Panc1 (cell line): ENCODE results near the gene AZI2. TPM values are rescaled to one million over a fixed set of nuclear protein-coding genes. Genes with fewer than 3 reads are reported as not detected.

Source experiments
- ATAC-seq: fragments of 200-7000 bp; cut with Tn5 transposase; 2 replicates; pipeline ENCODE4 v1.9.1; 2020; ENCODE audit warnings: mild to moderate bottlenecking, moderate library complexity
- BruUV-seq: library from RNA; stranded (reverse); fragments of 400-500 nt; replicated peaks from 2 replicates; lab custom pipeline; 2021; lab: Mats Ljungman, UMichigan
- CTCF ChIA-PET: fragments of 300-600 bp; sonication (Branson Sonifier 250); formaldehyde crosslinking; loops from one replicate; lab custom pipeline; 2022; ENCODE audit warnings: antibody characterized with exemption; lab: Charles Lee
- POLR2A ChIA-PET: fragments of 300-600 bp; sonication (Branson Sonifier 250); formaldehyde crosslinking; loops from one replicate; lab custom pipeline; 2022; ENCODE audit warnings: antibody characterized with exemption; lab: Charles Lee
- DNase-seq: peaks from one replicate; pipeline ENCODE4 v3.0.0-alpha.2; 2010; ENCODE audit warnings: low read depth, low spot score
- H3K27ac ChIP-seq: 2 replicates; pipeline ENCODE4 v1.5.1; 2011; ENCODE audit warnings: mild to moderate bottlenecking, low read length, inconsistent platforms
- H3K27me3 ChIP-seq: fragments of 200-500 bp; sonication (Bioruptor generic); 2 replicates; pipeline ENCODE4 v1.6.0; 2014; ENCODE audit warnings: low read length, inconsistent platforms; ENCODE audit not compliant: control insufficient read depth, insufficient read depth
- H3K36me3 ChIP-seq: fragments of 200-500 bp; sonication (Bioruptor generic); 2 replicates; pipeline ENCODE4 v1.5.1; 2014; ENCODE audit warnings: inconsistent platforms, mild to moderate bottlenecking, low read length, moderate library complexity; ENCODE audit not compliant: control insufficient read depth, insufficient read depth
- H3K4me1 ChIP-seq: 2 replicates; pipeline ENCODE4 v1.5.1; 2011; ENCODE audit warnings: inconsistent platforms, mild to moderate bottlenecking, low read length, moderate library complexity; ENCODE audit not compliant: control insufficient read depth, insufficient read depth
- H3K4me3 ChIP-seq, 2 experiments: 2 replicates each; pipeline ENCODE4 v1.5.1; 2011 to 2012; ENCODE audit warnings: low read depth in 2 of 2, low read length in 2 of 2, mild to moderate bottlenecking in 2 of 2, inconsistent platforms in 1 of 2, moderate library complexity in 1 of 2
- H3K9me3 ChIP-seq: fragments of 200-500 bp; sonication (Bioruptor generic); 2 replicates; pipeline ENCODE4 v1.5.1; 2014; ENCODE audit warnings: low read depth, mild to moderate bottlenecking, inconsistent platforms, low read length, moderate library complexity; ENCODE audit not compliant: control insufficient read depth, insufficient read depth
- CTCF ChIP-seq: fragments of 450-650 bp; IDR thresholded peaks from 2 replicates; pipeline ENCODE4 v1.5.1; 2017; ENCODE audit warnings: mild to moderate bottlenecking
- POLR2AphosphoS5 ChIP-seq: IDR thresholded peaks from 2 replicates; pipeline ENCODE4 v1.6.1; 2012; ENCODE audit warnings: mild to moderate bottlenecking, low read depth, low read length, moderate library complexity
- REST ChIP-seq, 2 experiments: IDR thresholded peaks; 2 replicates each; pipeline ENCODE4 v1.6.1; 2011 to 2012; ENCODE audit warnings: low read depth in 2 of 2, control low read depth in 1 of 2, low read length in 1 of 2, mild to moderate bottlenecking in 1 of 2, moderate library complexity in 1 of 2; ENCODE audit not compliant: insufficient read depth in 1 of 2
- SIN3A ChIP-seq: IDR thresholded peaks from 2 replicates; pipeline ENCODE4 v1.6.1; 2012; ENCODE audit warnings: low read depth, mild to moderate bottlenecking, low read length, moderate library complexity, borderline replicate concordance; ENCODE audit not compliant: insufficient read depth
- TCF7L2 ChIP-seq: IDR thresholded peaks from 2 replicates; pipeline ENCODE4 v1.6.1; 2011; ENCODE audit warnings: mild to moderate bottlenecking, low read depth, low read length, inconsistent platforms
- in situ Hi-C: cut with HindIII; loops from 2 replicates; pipeline ENCODE4 v1.10.0; 2016; ENCODE audit warnings: low sequenced_read_pairs, low pct_unique_long_range_greater_than_20kb
- intact Hi-C: fragments of 100-400 bp; cut with micrococcal nuclease; formaldehyde crosslinking; loops from one replicate; pipeline ENCODE4 v1.10.0; 2022; ENCODE audit not compliant: unreplicated experiment
- total RNA-seq: library from RNA; stranded (reverse); gene quantifications from one replicate; pipeline ENCODE4 v1.2.1, GENCODE V29; 2021; ENCODE audit not compliant: unreplicated experiment

Gene AZI2
- total RNA-seq, 1 experiment from 2014 or later = 42.4 TPM

- intact Hi-C loops = no loop called here
These were observed 32.9 kb downstream of the AZI2 start for GRCh38 chr3:28315711-28316110.

GRCh38 chr3:28308196-28308595, 40.4 kb downstream of the AZI2 start:
- H3K9me3 ChIP-seq = no peaks in the 10 kb centered on the region
- H3K4me3 ChIP-seq = no peak overlapping the region
- TF ChIP-seq CTCF = no peak
- no peak for TF ChIP-seq POLR2AphosphoS5
- intact Hi-C loops (no loop called here), in situ Hi-C loops (no loop called here)
- H3K27ac ChIP-seq = no peak overlapping the region
- no TSS peak for BruUV-seq
- H3K27me3 ChIP-seq = no peaks in the 10 kb centered on the region
- no peak for DNase-seq
- CTCF ChIA-PET = no interaction called here
- POLR2A ChIA-PET = no interaction called here
- ATAC-seq = no peak
- H3K36me3 ChIP-seq = no peaks in the 10 kb centered on the region; the same call in 1 of the 2 replicates
- H3K4me1 ChIP-seq = no peaks in the 10 kb centered on the region

More at GRCh38 chr3:28315711-28316110, 32.9 kb downstream of the AZI2 start:
- ChIA-PET POLR2A (no interaction called here), CTCF (no interaction called here)
- Histone ChIP-seq H3K27me3 (no peaks in the 10 kb centered on the region), H3K36me3 (no peaks in the 10 kb centered on the region; the same call in 1 of the 2 replicates), H3K4me3 (no peak overlapping the region), H3K4me1 (no peaks in the 10 kb centered on the region), H3K27ac (no peak overlapping the region), H3K9me3 (no peaks in the 10 kb centered on the region)
- BruUV-seq = no TSS peak
- no peak for TF ChIP-seq POLR2AphosphoS5
- TF ChIP-seq CTCF = no peak
- TF ChIP-seq SIN3A = no peak
- no peak for TF ChIP-seq REST (IDR thresholded peaks at IDR 0.05; ENCODE audit: insufficient read depth in 1 of 2, low read depth in 2 of 2, low read length in 1 of 2)
- no peak for TF ChIP-seq TCF7L2
- no peak for ATAC-seq
- in situ Hi-C loops = no loop called here
- DNase-seq = no peak
